G401.6 (cell line): ENCODE measurements around the gene LCK.
"Not testable (repeated sequence)": the region's sequence is repeated elsewhere in the genome, so short reads cannot be mapped to it uniquely, and the experiment has no call there.

ENCODE experiments used
- FAIRE-seq: peaks from 2 replicates; lab custom pipeline; 2012; peaks lifted over from hg19 to GRCh38; lab: Jason Lieb, UNC

Gene LCK

DNA sequence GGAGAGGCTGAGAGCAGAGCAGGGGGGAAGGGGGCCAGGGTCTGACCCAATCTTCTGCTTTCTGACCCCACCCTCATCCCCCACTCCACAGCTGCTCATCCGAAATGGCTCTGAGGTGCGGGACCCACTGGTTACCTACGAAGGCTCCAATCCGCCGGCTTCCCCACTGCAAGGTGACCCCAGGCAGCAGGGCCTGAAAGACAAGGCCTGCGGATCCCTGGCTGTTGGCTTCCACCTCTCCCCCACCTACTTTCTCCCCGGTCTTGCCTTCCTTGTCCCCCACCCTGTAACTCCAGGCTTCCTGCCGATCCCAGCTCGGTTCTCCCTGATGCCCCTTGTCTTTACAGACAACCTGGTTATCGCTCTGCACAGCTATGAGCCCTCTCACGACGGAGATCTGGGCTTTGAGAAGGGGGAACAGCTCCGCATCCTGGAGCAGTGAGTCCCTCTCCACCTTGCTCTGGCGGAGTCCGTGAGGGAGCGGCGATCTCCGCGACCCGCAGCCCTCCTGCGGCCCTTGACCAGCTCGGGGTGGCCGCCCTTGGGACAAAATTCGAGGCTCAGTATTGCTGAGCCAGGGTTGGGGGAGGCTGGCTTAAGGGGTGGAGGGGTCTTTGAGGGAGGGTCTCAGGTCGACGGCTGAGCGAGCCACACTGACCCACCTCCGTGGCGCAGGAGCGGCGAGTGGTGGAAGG, 23.7 kb downstream of the LCK start:
- no peak for FAIRE-seq

DNA sequence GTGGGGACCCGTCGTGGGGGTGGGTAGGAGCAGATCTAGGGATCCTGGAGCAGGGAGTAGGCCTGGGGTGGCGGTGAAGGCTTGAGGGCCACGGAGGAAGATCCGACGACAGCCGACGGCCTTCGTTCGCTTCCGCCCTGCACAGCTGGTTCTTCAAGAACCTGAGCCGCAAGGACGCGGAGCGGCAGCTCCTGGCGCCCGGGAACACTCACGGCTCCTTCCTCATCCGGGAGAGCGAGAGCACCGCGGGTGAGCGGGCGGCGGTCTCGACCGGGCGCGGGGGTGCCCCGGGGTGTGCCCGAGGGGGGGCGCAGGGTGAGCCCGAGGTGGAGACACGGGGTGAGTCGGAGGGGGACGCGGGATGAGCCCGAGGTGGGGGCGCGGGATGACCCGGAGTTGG, 24.4 kb downstream of the LCK start:
- no peak for FAIRE-seq

DNA sequence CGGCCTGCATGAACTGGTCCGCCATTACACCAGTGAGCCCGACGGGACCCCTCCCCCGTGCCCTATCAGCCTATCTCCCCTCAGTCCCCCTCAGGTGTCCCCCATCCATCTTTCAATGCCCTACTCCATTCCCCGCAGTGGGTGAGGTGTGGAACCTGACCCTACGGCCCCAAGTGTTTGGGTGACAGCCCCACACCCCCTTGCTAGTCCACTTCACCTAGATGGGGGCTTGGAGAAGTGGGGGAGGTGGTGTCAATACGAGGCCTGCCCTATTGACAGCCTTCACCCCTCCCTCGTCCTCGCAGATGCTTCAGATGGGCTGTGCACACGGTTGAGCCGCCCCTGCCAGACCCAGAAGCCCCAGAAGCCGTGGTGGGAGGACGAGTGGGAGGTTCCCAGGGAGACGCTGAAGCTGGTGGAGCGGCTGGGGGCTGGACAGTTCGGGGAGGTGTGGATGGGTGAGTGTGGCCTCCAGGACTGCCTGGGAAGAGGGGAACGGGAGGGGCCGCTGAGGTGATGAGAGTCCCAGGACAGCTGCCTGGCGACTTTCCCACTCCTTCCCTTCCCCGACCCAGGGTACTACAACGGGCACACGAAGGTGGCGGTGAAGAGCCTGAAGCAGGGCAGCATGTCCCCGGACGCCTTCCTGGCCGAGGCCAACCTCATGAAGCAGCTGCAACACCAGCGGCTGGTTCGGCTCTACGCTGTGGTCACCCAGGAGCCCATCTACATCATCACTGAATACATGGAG, 25.1 kb downstream of the LCK start:
- FAIRE-seq = no peak

DNA sequence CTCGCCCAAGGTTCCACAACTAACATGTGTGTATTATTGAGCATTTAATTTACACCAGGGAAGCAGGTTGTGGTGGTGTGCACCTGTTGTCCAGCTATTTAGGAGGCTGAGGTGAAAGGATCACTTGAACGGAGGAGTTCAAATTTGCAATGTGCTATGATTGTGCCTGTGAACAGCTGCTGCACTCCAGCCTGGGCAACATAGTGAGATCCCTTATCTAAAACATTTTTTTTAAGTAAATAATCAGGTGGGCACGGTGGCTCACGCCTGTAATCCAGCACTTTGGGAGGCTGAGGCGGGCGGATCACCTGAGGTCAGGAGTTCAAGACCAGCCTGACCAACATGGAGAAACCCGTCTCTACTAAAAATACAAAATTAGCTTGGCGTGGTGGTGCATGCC, 33.7 kb downstream of the LCK start:
- FAIRE-seq = not testable (repeated sequence)

DNA sequence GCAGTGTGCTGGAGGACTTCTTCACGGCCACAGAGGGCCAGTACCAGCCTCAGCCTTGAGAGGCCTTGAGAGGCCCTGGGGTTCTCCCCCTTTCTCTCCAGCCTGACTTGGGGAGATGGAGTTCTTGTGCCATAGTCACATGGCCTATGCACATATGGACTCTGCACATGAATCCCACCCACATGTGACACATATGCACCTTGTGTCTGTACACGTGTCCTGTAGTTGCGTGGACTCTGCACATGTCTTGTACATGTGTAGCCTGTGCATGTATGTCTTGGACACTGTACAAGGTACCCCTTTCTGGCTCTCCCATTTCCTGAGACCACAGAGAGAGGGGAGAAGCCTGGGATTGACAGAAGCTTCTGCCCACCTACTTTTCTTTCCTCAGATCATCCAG, 34.6 kb downstream of the LCK start:
- no peak for FAIRE-seq

DNA sequence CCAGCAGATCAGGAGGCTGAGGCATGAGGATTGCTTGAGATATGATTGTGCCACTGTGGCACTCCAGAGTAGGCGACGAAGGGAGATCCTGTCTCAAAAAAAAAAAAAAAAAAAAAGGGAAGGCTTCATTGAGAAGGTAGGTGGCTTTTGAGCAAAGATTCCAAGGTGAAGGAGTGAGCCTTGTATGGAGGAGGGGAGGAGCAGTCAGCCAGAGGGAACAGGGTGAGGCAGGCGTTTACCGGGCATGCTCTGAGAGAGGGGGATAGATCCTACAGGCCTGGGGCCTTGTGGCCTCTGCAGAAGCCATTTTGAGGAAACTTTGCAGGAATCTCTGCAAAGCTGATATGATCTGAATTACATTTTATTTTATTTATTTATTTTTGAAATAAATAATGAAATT, 35.7 kb downstream of the LCK start:
- no peak for FAIRE-seq

DNA sequence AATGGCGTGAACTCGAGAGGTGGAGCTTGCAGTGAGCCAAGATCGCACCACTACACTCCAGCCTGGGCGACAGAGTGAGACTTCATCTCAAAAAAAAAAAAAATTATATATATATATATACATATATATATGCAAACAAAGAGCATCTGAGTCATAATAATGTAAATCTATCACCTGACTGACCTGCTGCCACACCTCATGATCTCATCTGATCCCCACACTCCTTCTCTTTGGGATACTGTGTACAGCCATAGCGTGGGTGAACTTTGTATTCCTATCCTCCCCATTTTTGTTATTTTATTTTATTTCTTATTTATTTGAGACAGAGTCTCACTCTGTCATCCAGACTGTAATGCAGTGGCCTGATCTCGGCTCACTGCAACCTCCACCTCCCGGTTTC, 38.2 kb downstream of the LCK start:
- FAIRE-seq = no peak

DNA sequence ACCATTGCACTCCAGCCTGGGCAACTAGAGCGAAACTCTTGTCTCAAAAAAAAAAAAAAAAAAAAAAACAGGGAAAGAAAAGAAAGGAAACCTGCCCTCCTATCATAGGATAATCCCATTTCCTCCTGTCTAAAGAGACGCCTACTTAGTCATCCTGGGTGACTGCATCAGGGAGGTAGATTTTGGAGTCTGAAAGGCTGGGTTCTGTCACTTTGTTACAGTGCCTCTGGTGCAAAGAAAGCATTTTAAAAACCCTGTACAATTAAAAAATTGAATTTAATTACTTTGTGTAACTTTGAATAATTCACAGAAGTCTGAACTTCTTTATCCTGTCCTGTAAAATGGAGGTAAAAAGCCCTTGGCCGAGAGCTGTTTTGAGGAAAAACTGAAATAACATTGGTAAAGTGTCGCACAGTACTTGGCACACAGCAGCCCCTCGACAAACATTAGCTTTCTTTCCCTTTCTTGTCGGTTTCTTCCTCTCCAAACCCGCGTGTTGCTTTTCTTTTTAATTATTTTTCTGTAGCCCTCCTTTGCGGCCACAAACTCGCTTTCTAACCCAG, 40.2 kb downstream of the LCK start:
- no peak for FAIRE-seq

DNA sequence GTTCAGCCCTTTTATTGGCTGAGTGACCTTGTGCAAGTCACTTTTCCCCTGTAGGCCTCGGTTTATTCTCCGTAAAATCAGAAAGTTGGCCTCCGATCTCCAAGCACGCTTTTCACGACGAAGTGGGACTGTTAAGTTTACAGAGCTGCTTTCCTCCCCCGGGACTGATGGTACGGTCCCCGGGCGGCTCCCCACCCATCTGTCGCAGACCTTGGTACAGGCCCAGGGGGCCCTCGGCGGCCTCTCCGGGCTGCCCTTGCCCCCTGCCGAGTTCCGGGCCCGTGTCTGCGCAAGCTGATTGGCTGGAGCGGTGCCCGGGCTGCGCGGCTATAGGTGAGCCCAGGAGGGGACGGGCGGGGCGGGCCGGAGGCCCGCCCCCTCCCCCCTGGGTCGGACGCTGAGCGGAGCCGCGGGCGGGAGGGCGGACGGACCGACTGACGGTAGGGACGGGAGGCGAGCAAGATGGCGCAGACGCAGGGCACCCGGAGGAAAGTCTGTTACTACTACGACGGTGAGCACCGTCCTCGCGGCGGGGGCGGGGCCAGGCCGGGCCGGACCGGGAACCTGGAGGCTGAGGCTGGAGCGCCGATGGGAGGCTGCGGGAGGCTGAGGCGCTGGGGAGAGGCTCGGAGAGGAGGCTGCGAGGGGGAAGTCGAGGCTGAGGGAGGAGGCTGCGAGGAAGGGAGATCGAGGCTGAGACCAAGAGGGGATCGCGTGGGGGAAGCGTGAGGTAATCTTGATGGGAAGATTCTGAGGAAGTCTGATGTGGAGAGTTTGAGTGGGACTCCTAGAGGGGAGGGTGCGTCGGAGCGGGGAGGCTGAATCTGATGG, 40.9 kb downstream of the LCK start, which contains the start of gene HDAC1:
HDAC1 (plus strand) TSS at position 376 of the 831 bp plus-strand sequence; CDS start at position 463, 87 bp downstream.
- peak; percentile 92 for FAIRE-seq

DNA sequence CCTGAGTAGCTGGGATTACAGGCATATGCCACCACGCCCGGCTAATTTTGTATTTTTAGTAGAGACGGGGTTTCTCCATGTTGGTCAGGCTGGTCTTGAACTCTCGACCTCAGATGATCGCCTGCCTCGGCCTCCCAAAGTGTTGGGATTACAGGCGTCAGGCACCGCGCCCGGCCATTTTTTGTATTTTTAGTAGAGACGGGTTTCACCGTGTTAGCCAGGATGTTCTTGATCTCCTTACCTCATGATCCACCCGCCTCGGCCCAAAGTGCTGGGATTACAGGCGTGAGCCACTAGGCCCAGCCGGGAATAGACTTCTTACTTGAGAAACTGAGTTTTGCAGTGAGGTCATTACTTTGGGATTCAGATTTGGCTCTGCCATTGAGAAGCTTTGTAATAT, 47.1 kb downstream of the LCK start:
- not testable (repeated sequence) for FAIRE-seq

DNA sequence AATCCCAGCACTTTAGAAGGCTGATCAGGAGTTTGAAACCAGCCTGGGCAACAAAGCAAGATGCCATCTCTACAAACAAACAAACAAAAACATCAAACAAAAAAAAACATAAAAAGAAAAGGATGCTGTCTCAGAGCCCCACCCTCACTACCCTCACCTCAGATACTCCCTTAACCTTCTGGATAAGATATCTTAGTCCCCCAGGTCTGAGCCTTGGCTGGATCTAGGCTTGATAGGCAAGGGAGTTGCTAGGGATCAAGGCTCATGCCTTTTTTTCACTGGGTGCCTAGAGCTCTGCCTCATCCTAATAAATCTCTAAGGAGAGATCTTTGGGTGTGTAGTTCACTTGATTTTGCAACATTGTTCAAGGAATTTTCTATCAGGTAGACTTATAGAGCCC, 48.3 kb downstream of the LCK start:
- FAIRE-seq = no peak

DNA sequence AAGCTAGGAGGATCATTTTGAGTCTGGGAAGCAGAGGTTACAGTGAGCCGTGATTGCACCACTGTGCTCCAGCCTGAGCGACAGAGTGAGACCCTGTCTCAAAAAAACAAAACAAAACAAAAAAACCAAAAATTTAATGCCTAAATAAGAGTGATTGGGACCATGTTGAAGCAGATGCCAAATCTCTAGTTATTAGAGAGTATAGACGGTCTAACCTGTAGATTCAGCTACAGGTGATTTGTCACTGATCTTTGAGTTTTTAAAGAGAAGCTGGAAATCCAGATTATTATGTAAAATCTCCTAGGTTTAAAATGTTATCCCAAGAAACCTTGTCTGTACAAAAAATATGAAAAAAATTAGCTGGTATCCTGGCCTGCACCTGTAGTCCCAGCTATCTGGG, 52.3 kb downstream of the LCK start:
- FAIRE-seq = no peak

DNA sequence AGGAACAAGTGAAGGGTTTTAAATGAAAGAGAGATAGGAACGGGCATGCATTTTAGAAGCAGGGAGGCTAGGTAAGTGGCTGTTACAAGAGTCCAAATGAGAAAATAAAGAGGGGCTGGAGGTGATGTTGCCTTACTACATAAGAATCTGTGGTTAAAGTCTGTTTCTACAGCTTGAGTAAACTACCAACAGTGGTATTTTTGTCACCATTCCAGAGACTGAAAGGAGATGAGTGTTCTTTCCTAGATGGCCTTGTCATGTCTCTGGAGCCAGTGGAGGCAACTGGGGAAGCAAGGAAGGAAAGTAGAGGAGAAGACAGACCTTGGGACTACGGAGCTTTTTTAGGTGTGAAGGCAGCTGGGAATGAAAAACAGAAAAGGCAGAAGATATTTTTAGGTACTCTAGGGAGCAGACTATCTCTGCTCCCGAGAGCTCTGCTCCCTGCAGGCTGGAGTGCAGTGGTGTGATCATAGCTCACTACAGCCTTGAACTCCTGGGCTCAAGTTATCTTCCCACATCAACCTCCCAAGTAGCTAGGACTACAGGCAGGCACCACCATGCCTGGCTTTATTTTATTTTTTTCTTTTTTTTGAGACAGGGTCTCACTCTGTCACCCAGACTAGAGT, 53.0 kb downstream of the LCK start:
- FAIRE-seq = no peak

DNA sequence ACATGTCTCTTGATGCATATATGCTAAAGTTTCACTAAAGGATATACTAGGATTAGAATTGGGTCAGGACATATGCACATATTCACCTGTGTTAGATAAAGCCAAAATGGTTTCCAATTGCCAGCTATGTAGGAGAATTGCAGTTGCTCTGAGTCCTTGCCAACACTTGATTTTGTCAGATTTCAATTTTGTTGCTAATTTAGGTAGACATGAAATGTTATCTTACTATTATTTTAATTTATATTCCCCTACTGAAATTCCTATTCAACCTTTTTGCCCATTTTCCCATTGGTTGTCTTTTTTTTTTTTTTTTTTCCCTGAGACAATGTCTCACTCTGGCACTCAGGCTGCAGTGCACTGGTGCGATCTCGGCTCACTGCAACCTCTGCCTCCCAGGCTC, 54.2 kb downstream of the LCK start:
- no peak for FAIRE-seq

DNA sequence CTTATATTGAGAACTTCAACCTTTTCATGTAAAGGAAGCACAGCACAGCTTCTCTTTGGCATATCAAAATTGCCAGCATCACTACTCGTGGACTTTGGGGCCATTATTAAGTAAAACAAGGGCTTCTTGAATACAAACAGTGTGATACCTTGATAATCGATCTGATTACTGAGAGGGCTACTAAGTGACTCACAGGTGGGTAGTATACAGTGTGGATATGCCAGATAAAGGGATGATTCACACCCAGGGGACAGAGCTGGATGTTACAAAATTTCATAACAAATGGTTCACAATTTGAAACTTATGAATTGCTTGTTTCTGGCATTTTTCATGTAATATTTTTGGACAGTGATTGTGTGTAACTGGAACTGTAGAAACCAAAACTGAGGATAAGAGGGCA, 56.3 kb downstream of the LCK start:
- no peak for FAIRE-seq

DNA sequence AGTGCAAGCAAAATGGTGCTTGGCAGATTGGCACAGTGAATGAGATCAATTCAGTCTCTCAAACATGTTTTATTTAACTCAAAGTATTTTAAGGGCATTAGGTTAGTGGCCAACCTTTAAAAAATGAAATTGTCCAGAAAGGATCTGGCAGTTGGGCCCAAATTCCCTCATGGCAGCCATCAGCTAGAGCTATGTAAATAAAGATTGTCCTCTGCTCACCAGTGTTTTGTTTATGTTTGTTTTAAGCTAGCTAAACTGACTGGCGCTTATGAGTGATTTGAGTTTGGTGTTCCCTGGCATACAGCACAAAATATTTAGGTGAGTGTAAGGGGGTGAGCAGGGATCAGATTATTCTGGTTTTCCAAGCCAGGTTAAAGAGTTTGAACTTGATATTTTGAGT, 58.9 kb downstream of the LCK start:
- FAIRE-seq = no peak

DNA sequence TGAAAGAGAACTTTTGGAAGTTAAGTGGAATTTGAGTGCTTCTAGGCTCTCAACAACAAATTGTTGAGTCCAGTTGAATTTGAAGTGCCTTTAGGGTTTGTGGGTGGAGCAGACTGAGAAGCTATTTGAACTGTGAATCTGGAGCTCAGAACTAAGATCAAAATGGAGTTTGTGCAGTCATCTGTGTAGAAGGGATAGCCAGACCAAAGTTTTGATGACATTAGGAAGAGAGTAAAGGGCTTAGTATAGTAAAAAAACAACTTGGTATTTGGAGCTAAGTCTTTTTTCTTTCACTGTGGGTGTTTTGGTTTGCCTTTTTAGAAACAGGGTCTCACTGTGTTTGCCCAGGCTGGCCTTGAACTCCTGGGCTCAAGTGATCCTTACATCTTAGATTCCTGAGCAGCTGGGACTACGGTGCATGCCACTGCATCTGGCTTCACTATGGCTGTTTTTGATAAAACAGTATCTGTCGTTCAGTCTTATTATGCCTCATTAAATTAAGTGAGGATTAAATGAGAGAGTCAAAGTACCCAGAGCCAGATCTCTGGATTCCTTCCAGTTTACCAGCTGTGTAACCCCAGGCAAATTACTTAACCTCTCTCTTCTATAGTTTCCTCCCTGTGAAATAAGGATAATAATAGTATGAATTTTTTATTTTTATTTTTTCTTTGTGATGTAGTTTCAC, 60.8 kb downstream of the LCK start:
- no peak for FAIRE-seq

DNA sequence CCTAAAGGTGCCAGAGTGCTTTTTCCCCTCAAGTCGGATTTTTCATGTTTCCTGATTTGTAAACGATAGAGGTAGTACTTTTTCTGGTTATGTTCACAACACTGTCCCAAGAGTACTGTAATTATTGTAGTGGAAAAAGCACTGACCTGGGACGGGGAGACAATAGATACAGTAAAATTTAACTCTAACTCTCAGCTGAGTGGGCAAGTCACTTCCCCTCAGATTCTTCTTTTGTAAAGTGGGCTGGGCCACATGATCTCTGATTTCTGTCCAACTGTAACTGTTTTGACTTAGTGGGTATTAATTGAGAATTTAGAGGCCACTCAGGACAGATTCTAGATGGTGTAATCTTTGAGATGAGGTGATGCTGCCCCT, 65.8 kb downstream of the LCK start:
- FAIRE-seq = no peak

DNA sequence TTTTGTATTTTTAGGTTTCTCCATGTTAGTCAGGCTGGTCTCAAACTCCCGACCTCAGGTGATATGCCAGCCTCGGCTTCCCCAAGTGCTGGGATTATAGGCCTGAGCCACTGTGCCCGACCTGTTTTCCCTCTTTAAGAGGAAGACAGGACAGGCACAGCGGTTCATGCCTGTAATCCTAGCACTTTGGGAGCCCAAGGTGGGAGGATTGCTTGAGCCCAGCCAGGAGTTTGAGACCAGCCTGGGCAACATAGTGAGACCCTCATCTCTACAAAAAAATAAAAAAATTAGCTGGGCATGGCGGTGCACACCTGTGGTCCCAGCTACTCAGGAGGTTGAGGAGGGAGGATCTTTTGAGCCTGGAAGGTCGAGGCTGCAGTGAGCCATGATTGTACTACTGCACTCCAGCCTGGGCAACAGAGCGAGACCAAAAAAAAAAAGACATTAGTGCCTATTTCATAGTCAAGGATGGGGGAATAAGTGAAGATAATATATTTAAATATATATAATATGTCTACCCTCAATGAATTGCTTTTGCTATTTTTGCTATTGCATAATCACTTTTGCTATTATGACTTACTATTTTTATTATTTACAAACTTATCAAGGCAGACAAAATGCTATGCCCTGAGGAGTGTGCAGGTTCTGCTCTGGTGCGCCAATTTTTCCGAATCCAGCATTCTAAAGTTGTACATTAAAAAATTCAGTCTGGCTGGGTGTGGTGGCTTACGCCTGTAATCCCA, 67.2 kb downstream of the LCK start:
- no peak for FAIRE-seq

DNA sequence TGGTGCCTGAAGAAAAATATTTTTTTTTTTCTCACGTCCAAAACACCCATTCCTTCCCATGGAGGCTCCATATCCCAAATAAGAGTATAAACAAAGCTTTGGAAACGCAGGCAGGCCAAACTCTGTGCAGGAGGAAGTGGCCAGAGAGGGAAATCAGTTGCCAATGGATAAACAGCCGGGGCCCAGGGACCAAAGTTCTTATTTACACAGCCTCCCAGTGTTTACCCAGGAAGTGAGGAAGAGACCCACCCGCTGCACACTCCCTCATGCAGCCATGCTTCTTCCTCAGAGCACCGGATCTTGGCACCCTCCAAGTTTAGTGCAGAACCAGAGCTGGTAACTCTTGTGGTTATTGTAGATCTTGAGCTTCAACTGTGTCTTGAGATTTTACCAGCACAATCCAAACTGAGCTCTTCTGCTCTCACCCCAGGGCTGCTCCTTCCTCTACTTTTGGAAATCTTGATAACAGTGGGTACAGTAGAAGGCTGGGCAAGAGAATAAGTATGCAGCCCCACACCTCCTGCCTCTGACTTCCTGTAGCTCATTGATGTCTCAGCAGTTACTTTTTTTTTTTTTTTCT, 70.7 kb downstream of the LCK start:
- no peak for FAIRE-seq

DNA sequence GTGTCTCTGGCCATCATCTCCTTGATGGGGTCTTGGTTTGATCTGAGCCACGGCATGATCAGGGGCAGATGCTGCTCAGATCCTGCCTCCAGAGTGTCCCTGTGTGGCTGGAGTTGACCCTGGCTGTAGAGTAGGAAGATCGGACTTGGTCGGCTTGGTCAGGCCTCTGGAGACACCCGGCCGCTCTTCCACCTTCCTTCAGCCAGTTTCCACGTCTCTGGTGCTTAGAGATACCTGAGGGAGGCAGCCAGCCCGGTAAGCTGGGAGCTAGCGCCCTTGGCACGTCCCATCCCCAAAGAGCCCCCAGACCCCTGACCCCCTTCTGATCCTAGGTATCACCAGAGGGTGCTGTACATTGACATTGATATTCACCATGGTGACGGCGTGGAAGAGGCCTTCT, 76.1 kb downstream of the LCK start:
- no peak for FAIRE-seq
